ENCODE data around the gene HSD17B8.

Gene HSD17B8

DNA sequence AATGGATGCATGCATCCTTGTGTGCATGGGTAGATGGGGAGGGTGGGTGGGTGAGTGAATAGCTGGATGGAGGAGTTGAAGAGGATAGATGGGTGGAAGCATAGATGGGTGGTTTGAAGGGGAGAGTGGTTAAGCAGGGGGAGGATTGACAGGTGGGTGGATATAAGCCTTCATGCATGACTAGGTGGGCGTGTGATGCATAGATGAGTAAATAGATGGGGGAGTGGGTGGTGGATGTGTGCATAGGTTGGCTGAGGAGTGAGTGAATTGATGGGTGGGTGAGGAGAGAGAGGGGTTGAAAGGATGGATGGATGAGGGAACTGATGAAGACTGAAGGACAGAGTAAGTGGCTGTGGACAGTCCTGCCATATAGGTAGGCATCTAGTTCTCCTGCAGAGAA is 16.6 kb upstream of the HSD17B8 start:
- no peak overlapping the region for H3K27ac ChIP-seq
- TF ChIP-seq, protein P1, sequence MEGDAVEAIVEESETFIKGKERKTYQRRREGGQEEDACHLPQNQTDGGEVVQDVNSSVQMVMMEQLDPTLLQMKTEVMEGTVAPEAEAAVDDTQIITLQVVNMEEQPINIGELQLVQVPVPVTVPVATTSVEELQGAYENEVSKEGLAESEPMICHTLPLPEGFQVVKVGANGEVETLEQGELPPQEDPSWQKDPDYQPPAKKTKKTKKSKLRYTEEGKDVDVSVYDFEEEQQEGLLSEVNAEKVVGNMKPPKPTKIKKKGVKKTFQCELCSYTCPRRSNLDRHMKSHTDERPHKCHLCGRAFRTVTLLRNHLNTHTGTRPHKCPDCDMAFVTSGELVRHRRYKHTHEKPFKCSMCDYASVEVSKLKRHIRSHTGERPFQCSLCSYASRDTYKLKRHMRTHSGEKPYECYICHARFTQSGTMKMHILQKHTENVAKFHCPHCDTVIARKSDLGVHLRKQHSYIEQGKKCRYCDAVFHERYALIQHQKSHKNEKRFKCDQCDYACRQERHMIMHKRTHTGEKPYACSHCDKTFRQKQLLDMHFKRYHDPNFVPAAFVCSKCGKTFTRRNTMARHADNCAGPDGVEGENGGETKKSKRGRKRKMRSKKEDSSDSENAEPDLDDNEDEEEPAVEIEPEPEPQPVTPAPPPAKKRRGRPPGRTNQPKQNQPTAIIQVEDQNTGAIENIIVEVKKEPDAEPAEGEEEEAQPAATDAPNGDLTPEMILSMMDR (IDR thresholded peaks at IDR 0.05), result no peak
- no peak for TF ChIP-seq ZFX (IDR thresholded peaks at IDR 0.05; ENCODE audit: borderline replicate concordance)

DNA sequence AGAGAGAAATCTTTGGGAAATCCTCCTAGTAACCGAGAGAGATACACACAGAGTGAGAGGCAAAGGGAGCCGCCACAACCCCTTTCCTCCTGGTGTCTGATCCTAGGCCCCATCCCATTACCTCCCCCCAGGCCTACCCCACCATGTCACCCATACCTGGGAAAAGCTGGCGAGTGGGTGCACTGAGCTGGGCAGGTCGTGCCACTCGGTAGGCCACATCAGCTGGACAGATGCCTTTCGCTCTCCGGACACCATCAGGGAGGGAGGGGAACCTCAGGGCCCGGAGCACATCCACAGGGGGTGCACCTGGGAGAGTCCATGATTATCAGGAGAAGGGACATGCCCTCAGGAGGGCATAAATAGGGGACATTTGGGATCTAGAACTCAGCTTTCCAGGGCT is 15.3 kb upstream of the HSD17B8 start:
- H3K27ac ChIP-seq, result no peak overlapping the region
- TF ChIP-seq, protein P1 (IDR thresholded peaks at IDR 0.05), result no peak
- no peak for TF ChIP-seq ZFX (IDR thresholded peaks at IDR 0.05; ENCODE audit: borderline replicate concordance)

DNA sequence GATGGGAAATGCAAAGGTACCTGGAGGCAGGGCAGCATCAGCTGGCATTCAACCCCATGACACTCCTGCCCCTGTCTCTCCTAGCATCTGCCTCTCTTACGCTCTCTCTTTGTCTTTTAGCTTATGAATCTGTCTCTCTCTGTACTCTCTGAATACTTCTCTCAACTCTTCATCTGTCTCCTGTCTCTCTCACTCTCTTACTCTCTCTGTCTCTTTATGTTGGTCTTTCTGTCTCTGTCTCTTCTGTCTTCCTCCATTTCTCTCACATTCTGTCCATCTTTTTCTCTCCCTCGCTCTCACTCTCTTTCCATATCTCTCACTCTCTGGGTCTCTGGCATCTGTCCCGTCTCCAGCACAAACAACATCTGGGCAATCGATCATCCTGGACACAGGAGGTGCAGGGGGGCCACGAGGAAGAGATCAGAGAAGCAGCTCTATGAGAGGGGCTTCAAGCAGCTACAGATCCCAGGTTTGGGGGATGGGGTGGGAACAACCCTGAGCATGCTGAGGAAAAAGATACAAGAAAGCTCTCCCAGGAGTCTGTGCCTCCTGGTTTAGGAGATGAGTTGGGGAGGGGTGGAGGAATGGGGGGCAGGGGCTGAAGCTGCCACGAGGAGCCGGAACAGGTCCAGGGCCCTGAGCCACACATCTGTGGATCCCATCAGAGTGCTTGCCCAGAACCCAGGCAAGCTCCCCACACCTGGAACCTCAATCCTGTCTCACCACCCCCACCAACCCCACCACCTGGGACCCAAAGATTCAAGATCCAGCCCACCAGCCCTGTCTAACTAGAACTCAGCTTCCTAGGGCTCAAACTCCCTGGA is 14.6 kb upstream of the HSD17B8 start:
- H3K27ac ChIP-seq, result no peak overlapping the region
- no peak for TF ChIP-seq ZFX (IDR thresholded peaks at IDR 0.05; ENCODE audit: borderline replicate concordance)
- TF ChIP-seq, protein P1 (IDR thresholded peaks at IDR 0.05), result no peak

DNA sequence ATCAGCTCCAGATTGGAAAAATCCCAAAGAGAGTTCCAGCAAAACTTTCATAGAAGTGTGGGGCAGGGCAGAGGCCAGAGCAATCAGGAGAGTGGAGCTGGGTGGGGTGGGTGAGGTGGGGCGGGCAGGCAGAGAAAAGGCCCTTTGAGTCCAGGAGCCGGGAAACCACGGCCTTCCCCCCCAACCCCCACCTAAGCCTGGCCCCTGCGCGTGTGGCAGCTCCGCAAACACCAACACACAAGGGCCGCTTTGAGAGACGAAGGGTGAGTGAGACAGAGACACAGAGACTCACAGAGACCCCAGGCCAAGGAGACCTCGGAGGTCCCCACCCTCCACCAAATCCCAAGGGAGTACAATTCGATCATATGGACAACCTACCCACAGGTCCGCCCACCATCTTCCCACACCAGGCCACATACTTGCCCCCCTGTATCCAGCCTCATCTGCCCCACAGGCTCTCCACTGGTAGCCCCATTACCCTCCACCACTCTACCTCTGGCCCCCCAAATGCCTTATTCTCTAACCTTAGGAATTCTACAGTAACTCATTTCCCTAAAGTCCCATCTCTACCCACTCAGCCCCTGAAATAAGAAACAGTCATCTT is 13.8 kb upstream of the HSD17B8 start:
- no peak for TF ChIP-seq ZFX (IDR thresholded peaks at IDR 0.05; ENCODE audit: borderline replicate concordance)
- TF ChIP-seq, protein P1 (IDR thresholded peaks at IDR 0.05), result no peak
- no peak overlapping the region for H3K27ac ChIP-seq

DNA sequence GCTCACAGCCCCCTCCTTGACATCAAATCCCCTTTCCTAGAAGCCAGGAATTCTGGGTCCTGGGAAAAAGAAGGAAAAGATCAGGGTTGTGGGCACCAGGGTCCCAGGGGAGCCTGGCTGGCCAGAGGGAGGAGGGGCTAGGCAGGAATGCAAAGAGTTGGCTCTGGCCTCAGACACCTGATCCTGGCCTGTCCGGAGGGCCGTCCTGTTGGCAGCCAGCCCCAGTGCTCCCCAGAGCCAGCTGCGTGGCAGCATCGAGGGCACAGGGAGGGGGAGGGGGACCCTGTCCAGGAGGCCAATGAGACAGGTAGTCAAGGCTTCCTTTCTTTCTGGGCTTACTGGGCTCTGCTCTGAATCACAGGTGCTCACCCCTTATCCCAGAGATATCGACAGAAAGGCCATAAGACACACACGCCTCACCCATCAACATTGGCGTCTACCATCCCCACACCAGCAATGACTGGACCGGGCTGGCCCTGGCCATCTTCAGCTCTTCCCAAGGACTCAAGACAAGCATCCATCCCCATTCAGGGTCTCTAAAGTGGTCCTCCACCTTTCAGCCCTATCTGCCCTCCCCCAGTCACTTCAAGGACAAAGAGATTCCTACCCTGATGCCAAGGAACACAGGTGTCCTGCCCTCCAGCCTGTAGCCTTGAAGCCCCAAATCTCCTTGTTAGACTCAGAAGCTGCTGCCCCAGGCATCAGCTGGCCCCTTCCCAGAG is 12.9 kb upstream of the HSD17B8 start:
- TF ChIP-seq, protein P1 (IDR thresholded peaks at IDR 0.05), result no peak
- TF ChIP-seq ZFX (IDR thresholded peaks at IDR 0.05; ENCODE audit: borderline replicate concordance), result no peak
- no peak overlapping the region for H3K27ac ChIP-seq

DNA sequence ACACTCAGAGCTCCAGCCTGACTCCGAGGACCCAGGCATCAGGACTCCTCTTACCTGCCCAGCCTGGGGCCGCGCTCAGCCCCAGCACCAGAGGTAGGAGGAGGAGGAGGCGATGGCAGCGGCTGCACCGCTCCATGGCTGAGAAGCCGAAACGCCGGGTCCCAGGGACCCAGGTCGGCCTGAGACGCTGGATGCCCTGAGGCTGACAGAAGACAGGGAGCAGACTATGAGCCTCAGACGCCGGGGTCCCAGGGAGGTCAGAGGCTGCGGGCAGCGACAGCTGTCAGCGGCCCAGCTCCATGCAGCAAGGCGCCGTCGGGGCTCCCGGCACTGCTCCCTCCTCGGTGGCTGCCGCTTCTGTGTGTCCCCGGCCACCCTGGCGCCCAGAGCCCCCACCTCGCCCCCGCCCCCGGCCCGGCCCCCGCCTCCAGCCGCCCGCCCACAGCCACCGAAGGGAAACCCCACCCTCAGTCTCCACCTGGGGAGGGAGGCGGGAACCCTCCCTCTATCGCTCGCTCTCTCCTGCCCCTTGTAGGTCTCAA is 12.3 kb upstream of the HSD17B8 start, which contains the start of gene COL11A2:
TSS of gene COL11A2 (minus strand) at position 363 of the 542 bp plus-strand sequence. CDS start at position 136, 227 bp downstream.
- TF ChIP-seq ZFX (IDR thresholded peaks at IDR 0.05; ENCODE audit: borderline replicate concordance), result no peak
- TF ChIP-seq, protein P1 (IDR thresholded peaks at IDR 0.05), result no peak
- H3K27ac ChIP-seq, result no peak within 1 kb of the TSS

All from 22Rv1 (cell line).